GM23338 (cell line): ENCODE data around the gene CACNA1C. TPM values are rescaled to one million over a fixed set of nuclear protein-coding genes. Genes with fewer than 3 reads are reported as not detected.

Experiments
- ATAC-seq: fragments of 200-7000 bp; cut with Tn5 transposase; 3 replicates; pipeline ENCODE4 v1.9.1; 2020
- DNase-seq: peaks from one replicate; pipeline ENCODE4 v3.0.0-alpha.2; 2015; ENCODE audit warnings: low spot score
- H2AFZ ChIP-seq: fragments of 200-600 bp; sonication (generic); 2 replicates; pipeline ENCODE4 v1.8.0; 2016; ENCODE audit warnings: antibody characterized with exemption, mild to moderate bottlenecking, moderate library complexity
- H3F3A ChIP-seq: fragments of 200-600 bp; sonication (generic); replicated peaks from 2 replicates; pipeline ENCODE4 v1.8.0; 2017; ENCODE audit warnings: antibody characterized with exemption, mixed run types, low read depth
- H3K27ac ChIP-seq: fragments of 200-600 bp; sonication (generic); 2 replicates; pipeline ENCODE4 v1.6.1; 2016; ENCODE audit warnings: low read depth
- H3K27me3 ChIP-seq: fragments of 200-600 bp; sonication (generic); 2 replicates; pipeline ENCODE4 v1.8.0; 2016; ENCODE audit warnings: mild to moderate bottlenecking, mixed run types, moderate library complexity; ENCODE audit not compliant: insufficient read depth
- H3K36me3 ChIP-seq: fragments of 200-600 bp; sonication (generic); 2 replicates; pipeline ENCODE4 v1.8.0; 2016; ENCODE audit warnings: mild to moderate bottlenecking; ENCODE audit not compliant: insufficient read depth
- H3K4me1 ChIP-seq: fragments of 200-600 bp; sonication (generic); 2 replicates; pipeline ENCODE4 v1.8.0; 2016; ENCODE audit warnings: mild to moderate bottlenecking, moderate library complexity; ENCODE audit not compliant: insufficient read depth
- H3K4me2 ChIP-seq: fragments of 200-600 bp; sonication (generic); 2 replicates; pipeline ENCODE4 v1.7.1; 2017; ENCODE audit warnings: mixed run types
- H3K4me3 ChIP-seq: fragments of 200-600 bp; sonication (generic); 2 replicates; pipeline ENCODE4 v1.6.1; 2016; ENCODE audit warnings: mixed run types
- H3K79me2 ChIP-seq: fragments of 200-600 bp; sonication (generic); replicated peaks from 2 replicates; pipeline ENCODE4 v1.8.0; 2017; ENCODE audit warnings: mild to moderate bottlenecking; ENCODE audit not compliant: insufficient read depth
- H3K9me2 ChIP-seq: fragments of 200-600 bp; sonication (generic); 2 replicates; pipeline ENCODE4 v1.8.0; 2017; ENCODE audit not compliant: insufficient read depth
- H4K20me1 ChIP-seq: fragments of 200-600 bp; sonication (generic); replicated peaks from 2 replicates; pipeline ENCODE4 v1.8.0; 2017; ENCODE audit warnings: mild to moderate bottlenecking; ENCODE audit not compliant: insufficient read depth
- H3K27ac Mint-ChIP-seq: 2 replicates; pipeline ENCODE4 v1.8.0; 2020; ENCODE audit warnings: inconsistent platforms, mild to moderate bottlenecking, moderate library complexity, mixed read lengths
- H3K27me3 Mint-ChIP-seq: 3 replicates; pipeline ENCODE4 v1.8.0; 2022; ENCODE audit warnings: low read depth, mild to moderate bottlenecking, moderate library complexity, mixed read lengths, inconsistent platforms; ENCODE audit not compliant: insufficient read depth, poor library complexity
- H3K36me3 Mint-ChIP-seq: 3 replicates; pipeline ENCODE4 v1.8.0; 2021; ENCODE audit warnings: low read depth, mild to moderate bottlenecking, inconsistent platforms, moderate library complexity, mixed read lengths
- H3K4me1 Mint-ChIP-seq: 3 replicates; pipeline ENCODE4 v1.8.0; 2020; ENCODE audit warnings: mild to moderate bottlenecking, inconsistent platforms, mixed read lengths
- H3K4me3 Mint-ChIP-seq: 3 replicates; pipeline ENCODE4 v1.8.0; 2021; ENCODE audit warnings: moderate library complexity, mild to moderate bottlenecking, inconsistent platforms, mixed read lengths
- H3K9me3 Mint-ChIP-seq: 3 replicates; pipeline ENCODE4 v1.8.0; 2020; ENCODE audit warnings: moderate library complexity, mild to moderate bottlenecking, inconsistent platforms, mixed read lengths
- CTCF ChIP-seq, 2 experiments: fragments of 200-600 bp in 1 of 2; sonication (generic) in 1 of 2; conservative IDR thresholded peaks; 2 replicates each; pipeline versions ENCODE4 v1.5.1 to v1.6.1; 2016 to 2017; ENCODE audit warnings: antibody characterized with exemption in 2 of 2, low read depth in 2 of 2, mild to moderate bottlenecking in 2 of 2, moderate library complexity in 1 of 2
- ETS1 ChIP-seq: IDR thresholded peaks from 2 replicates; pipeline ENCODE4 v1.6.1; 2016; ENCODE audit warnings: antibody characterized with exemption
- EZH2 ChIP-seq: fragments of 200-600 bp; sonication (generic); IDR thresholded peaks from one replicate; pipeline ENCODE4 v1.8.0; 2017; ENCODE audit warnings: antibody characterized with exemption, mild to moderate bottlenecking, low read depth; ENCODE audit not compliant: unreplicated experiment
- EZH2phosphoT487 ChIP-seq: fragments of 200-600 bp; sonication (generic); IDR thresholded peaks from one replicate; pipeline ENCODE4 v1.8.1; 2018; ENCODE audit warnings: antibody characterized with exemption; ENCODE audit not compliant: unreplicated experiment
- JUNB ChIP-seq: IDR thresholded peaks from one replicate; pipeline ENCODE4 v1.6.1; 2016; ENCODE audit warnings: antibody characterized with exemption; ENCODE audit not compliant: unreplicated experiment
- NANOG ChIP-seq: IDR thresholded peaks from 2 replicates; pipeline ENCODE4 v1.6.1; 2016; ENCODE audit warnings: antibody characterized with exemption, borderline replicate concordance
- POLR2AphosphoS5 ChIP-seq: IDR thresholded peaks from 2 replicates; pipeline ENCODE4 v1.6.1; 2016; ENCODE audit warnings: antibody characterized with exemption, low read depth
- ZNF114 ChIP-seq: fragments of 250-450 bp; sonication (Bioruptor Pico); IDR thresholded peaks from 2 replicates; pipeline ENCODE4 v1.5.0; 2020; ENCODE audit warnings: mild to moderate bottlenecking, moderate library complexity
- polyA plus RNA-seq: library from polyadenylated mRNA; unstranded; fragments of >200 nt; fragmentation: Nextera tagmentation; extraction: Ambion mirVana; gene quantifications from 2 replicates; pipeline ENCODE4 v1.2.1, GENCODE V29; 2016
- total RNA-seq: library from RNA; depleted of rRNA; stranded (reverse); fragments of >200 nt; shearing (Covaris generic); gene quantifications from 2 replicates; pipeline ENCODE4 v1.2.3, GENCODE V29; 2014
- TF ChIP-seq, protein P1 (sequence below): IDR thresholded peaks from one replicate; pipeline ENCODE4 v1.6.1; 2018; ENCODE audit warnings: antibody characterized with exemption; ENCODE audit not compliant: unreplicated experiment
- TF ChIP-seq, protein P2 (sequence below): fragments of 250-450 bp; sonication (Bioruptor Pico); IDR thresholded peaks from 2 replicates; pipeline ENCODE4 v1.5.0; 2020; ENCODE audit warnings: mild to moderate bottlenecking, moderate library complexity

CACNA1C gene
- total and polyA plus RNA-seq, 2 experiments from 2014 or later, result 0.78 to 2.1 TPM

DNA sequence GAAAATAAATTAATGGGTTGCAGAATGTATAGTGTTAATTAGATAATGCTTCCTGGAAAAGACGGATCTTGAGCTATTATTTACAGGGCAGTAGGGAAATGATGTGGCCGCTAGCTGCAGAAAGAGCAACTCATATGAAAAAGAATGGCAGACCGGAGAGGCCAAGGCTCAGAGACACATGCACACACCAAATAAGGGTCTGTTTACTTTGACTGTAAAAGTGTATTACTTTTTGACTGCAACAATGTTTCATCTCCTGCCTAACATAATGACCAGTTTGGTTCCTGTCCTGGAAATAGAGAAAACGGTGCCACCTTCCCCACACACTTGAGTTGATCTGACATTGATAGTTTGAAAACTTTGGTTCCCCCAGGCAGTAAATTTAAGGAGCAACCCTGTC, 290.9 kb downstream of the CACNA1C start:
- no peak overlapping the region for H3K27ac ChIP-seq
- H3K36me3 ChIP-seq, result no peaks in the 10 kb centered on the region
- H3K79me2 ChIP-seq, result no peaks in the 10 kb centered on the region
- H3K27me3 Mint-ChIP-seq, result peaks cover 6% of the 10 kb centered on the region
- no peaks in the 10 kb centered on the region for H3F3A ChIP-seq
- 0 out of 2 replicates have a peak overlapping the region, but pooled peaks have one; percentile 12 for H3K4me2 ChIP-seq
- H3K27ac Mint-ChIP-seq, result 0 out of 2 replicates have a peak overlapping the region, but pooled peaks have one; percentile 22
- no peak overlapping the region for H3K4me3 Mint-ChIP-seq
- no peaks in the 10 kb centered on the region for H3K9me3 Mint-ChIP-seq
- no peaks in the 10 kb centered on the region for H3K9me2 ChIP-seq
- H3K4me1 Mint-ChIP-seq, result peaks cover 25% of the 10 kb centered on the region
- no peak for DNase-seq
- H4K20me1 ChIP-seq, result no peaks in the 10 kb centered on the region
- H3K27me3 ChIP-seq, result no peaks in the 10 kb centered on the region
- no peak overlapping the region for H3K4me3 ChIP-seq
- no peak for ATAC-seq
- no peak overlapping the region for H2AFZ ChIP-seq
- TF ChIP-seq, protein P1, sequence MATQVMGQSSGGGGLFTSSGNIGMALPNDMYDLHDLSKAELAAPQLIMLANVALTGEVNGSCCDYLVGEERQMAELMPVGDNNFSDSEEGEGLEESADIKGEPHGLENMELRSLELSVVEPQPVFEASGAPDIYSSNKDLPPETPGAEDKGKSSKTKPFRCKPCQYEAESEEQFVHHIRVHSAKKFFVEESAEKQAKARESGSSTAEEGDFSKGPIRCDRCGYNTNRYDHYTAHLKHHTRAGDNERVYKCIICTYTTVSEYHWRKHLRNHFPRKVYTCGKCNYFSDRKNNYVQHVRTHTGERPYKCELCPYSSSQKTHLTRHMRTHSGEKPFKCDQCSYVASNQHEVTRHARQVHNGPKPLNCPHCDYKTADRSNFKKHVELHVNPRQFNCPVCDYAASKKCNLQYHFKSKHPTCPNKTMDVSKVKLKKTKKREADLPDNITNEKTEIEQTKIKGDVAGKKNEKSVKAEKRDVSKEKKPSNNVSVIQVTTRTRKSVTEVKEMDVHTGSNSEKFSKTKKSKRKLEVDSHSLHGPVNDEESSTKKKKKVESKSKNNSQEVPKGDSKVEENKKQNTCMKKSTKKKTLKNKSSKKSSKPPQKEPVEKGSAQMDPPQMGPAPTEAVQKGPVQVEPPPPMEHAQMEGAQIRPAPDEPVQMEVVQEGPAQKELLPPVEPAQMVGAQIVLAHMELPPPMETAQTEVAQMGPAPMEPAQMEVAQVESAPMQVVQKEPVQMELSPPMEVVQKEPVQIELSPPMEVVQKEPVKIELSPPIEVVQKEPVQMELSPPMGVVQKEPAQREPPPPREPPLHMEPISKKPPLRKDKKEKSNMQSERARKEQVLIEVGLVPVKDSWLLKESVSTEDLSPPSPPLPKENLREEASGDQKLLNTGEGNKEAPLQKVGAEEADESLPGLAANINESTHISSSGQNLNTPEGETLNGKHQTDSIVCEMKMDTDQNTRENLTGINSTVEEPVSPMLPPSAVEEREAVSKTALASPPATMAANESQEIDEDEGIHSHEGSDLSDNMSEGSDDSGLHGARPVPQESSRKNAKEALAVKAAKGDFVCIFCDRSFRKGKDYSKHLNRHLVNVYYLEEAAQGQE, result no peak
- TF ChIP-seq POLR2AphosphoS5, result no peak
- TF ChIP-seq EZH2, result no peak
- TF ChIP-seq, protein P2, sequence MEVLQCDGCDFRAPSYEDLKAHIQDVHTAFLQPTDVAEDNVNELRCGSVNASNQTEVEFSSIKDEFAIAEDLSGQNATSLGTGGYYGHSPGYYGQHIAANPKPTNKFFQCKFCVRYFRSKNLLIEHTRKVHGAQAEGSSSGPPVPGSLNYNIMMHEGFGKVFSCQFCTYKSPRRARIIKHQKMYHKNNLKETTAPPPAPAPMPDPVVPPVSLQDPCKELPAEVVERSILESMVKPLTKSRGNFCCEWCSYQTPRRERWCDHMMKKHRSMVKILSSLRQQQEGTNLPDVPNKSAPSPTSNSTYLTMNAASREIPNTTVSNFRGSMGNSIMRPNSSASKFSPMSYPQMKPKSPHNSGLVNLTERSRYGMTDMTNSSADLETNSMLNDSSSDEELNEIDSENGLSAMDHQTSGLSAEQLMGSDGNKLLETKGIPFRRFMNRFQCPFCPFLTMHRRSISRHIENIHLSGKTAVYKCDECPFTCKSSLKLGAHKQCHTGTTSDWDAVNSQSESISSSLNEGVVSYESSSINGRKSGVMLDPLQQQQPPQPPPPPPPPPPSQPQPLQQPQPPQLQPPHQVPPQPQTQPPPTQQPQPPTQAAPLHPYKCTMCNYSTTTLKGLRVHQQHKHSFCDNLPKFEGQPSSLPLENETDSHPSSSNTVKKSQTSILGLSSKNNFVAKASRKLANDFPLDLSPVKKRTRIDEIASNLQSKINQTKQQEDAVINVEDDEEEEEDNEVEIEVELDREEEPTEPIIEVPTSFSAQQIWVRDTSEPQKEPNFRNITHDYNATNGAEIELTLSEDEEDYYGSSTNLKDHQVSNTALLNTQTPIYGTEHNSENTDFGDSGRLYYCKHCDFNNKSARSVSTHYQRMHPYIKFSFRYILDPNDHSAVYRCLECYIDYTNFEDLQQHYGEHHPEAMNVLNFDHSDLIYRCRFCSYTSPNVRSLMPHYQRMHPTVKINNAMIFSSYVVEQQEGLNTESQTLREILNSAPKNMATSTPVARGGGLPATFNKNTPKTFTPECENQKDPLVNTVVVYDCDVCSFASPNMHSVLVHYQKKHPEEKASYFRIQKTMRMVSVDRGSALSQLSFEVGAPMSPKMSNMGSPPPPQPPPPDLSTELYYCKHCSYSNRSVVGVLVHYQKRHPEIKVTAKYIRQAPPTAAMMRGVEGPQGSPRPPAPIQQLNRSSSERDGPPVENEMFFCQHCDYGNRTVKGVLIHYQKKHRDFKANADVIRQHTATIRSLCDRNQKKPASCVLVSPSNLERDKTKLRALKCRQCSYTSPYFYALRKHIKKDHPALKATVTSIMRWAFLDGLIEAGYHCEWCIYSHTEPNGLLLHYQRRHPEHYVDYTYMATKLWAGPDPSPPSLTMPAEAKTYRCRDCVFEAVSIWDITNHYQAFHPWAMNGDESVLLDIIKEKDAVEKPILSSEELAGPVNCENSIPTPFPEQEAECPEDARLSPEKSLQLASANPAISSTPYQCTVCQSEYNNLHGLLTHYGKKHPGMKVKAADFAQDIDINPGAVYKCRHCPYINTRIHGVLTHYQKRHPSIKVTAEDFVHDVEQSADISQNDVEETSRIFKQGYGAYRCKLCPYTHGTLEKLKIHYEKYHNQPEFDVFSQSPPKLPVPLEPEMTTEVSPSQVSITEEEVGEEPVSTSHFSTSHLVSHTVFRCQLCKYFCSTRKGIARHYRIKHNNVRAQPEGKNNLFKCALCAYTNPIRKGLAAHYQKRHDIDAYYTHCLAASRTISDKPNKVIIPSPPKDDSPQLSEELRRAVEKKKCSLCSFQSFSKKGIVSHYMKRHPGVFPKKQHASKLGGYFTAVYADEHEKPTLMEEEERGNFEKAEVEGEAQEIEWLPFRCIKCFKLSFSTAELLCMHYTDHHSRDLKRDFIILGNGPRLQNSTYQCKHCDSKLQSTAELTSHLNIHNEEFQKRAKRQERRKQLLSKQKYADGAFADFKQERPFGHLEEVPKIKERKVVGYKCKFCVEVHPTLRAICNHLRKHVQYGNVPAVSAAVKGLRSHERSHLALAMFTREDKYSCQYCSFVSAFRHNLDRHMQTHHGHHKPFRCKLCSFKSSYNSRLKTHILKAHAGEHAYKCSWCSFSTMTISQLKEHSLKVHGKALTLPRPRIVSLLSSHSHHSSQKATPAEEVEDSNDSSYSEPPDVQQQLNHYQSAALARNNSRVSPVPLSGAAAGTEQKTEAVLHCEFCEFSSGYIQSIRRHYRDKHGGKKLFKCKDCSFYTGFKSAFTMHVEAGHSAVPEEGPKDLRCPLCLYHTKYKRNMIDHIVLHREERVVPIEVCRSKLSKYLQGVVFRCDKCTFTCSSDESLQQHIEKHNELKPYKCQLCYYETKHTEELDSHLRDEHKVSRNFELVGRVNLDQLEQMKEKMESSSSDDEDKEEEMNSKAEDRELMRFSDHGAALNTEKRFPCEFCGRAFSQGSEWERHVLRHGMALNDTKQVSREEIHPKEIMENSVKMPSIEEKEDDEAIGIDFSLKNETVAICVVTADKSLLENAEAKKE, result no peak
- TF ChIP-seq ETS1, result no peak
- TF ChIP-seq JUNB, result no peak
- no peak for TF ChIP-seq CTCF (conservative IDR thresholded peaks at IDR 0.05; ENCODE audit: low read depth in 2 of 2)
- TF ChIP-seq EZH2phosphoT487, result no peak
- TF ChIP-seq ZNF114 (CRISPR knock-in tag), result no peak
- TF ChIP-seq NANOG, result no peak
- H3K36me3 Mint-ChIP-seq, result no peaks in the 10 kb centered on the region
- H3K4me1 ChIP-seq, result peaks cover 19% of the 10 kb centered on the region
